HepG2 (cell line): ENCODE data around the gene SGK1. TPM values are rescaled to one million over a fixed set of nuclear protein-coding genes. Genes with fewer than 3 reads are reported as not detected.

Experiments
- ATAC-seq: fragments of 200-7000 bp; cut with Tn5 transposase; 3 replicates; pipeline ENCODE4 v1.9.1; 2020; ENCODE audit warnings: mild to moderate bottlenecking, moderate library complexity
- BruUV-seq: library from RNA; stranded (reverse); fragments of 400-500 nt; replicated peaks from 2 replicates; lab custom pipeline; 2021; lab: Mats Ljungman, UMichigan
- CTCF ChIA-PET: fragments of 300-600 bp; formaldehyde crosslinking; extraction: SDS; loops from one replicate; lab custom pipeline; 2021; ENCODE audit warnings: low total read pairs, inconsistent platforms, low intra/inter-chr PET ratio; lab: Yijun Ruan, JAX
- POLR2A ChIA-PET: fragments of 350-600 bp; sonication (Branson Sonifier 250); formaldehyde crosslinking; loops from one replicate; lab custom pipeline; 2020; ENCODE audit warnings: antibody characterized with exemption, inconsistent platforms; lab: Yijun Ruan, JAX
- DNase-seq: peaks from one replicate; pipeline ENCODE4 v3.0.0-alpha.2; 2015; ENCODE audit warnings: low spot score
- FAIRE-seq: peaks from 3 replicates; lab custom pipeline; 2011; peaks lifted over from hg19 to GRCh38; lab: Jason Lieb, UNC
- H2AFZ ChIP-seq: one replicate; pipeline ENCODE4 v1.6.1; 2011; ENCODE audit warnings: low read length, inconsistent platforms
- H3K27ac ChIP-seq: fragments of 300-600 bp; 3 replicates; pipeline ENCODE4 v1.8.0; 2011; ENCODE audit warnings: mixed run types, mild to moderate bottlenecking, mixed read lengths, low read length, inconsistent platforms; ENCODE audit not compliant: insufficient read depth; ENCODE audit errors: extremely low read length
- H3K27me3 ChIP-seq, 2 experiments: fragments of 200-600 bp in 1 of 2; 2 replicates in 1 of 2; 3 replicates in 1 of 2; pipeline versions ENCODE4 v1.6.0 to v1.8.0; 2011; ENCODE audit warnings: low read length in 2 of 2, mild to moderate bottlenecking in 2 of 2, moderate library complexity in 2 of 2, inconsistent platforms in 1 of 2; ENCODE audit not compliant: insufficient read depth in 2 of 2, control insufficient read depth in 1 of 2
- H3K36me3 ChIP-seq, 2 experiments: fragments of 200-600 bp in 1 of 2; replicated peaks in 1 of 2; 2 replicates in 1 of 2; 3 replicates in 1 of 2; pipeline versions ENCODE4 v1.5.1 to v1.8.0; 2011; ENCODE audit warnings: low read length in 2 of 2, inconsistent platforms in 1 of 2; ENCODE audit not compliant: insufficient read depth in 2 of 2, control insufficient read depth in 1 of 2
- H3K4me1 ChIP-seq: 2 replicates; pipeline ENCODE4 v1.5.1; 2012; ENCODE audit warnings: low read length, inconsistent platforms; ENCODE audit not compliant: insufficient read depth
- H3K4me2 ChIP-seq: 2 replicates; pipeline ENCODE4 v1.6.0; 2011; ENCODE audit warnings: low read depth, low read length, inconsistent platforms
- H3K4me3 ChIP-seq, 3 experiments: fragments of 200-600 bp in 1 of 3; sonication (generic), shearing (Covaris generic) in 1 of 3; replicated peaks in 1 of 3; 2 replicates each; pipeline ENCODE4 v1.5.1; 2011 to 2016; ENCODE audit warnings: low read length in 3 of 3, inconsistent platforms in 2 of 3, low read depth in 2 of 3, mild to moderate bottlenecking in 2 of 3, control low read depth in 1 of 3, mixed read lengths in 1 of 3; ENCODE audit not compliant: insufficient read depth in 1 of 3
- H3K79me2 ChIP-seq: one replicate; pipeline ENCODE4 v1.6.1; 2011; ENCODE audit warnings: low read length, inconsistent platforms; ENCODE audit not compliant: insufficient read depth
- H3K9ac ChIP-seq: 2 replicates; pipeline ENCODE4 v1.6.0; 2011; ENCODE audit warnings: mild to moderate bottlenecking, low read depth, low read length, inconsistent platforms; ENCODE audit not compliant: insufficient read depth
- H3K9me3 ChIP-seq: 2 replicates; pipeline ENCODE4 v1.5.1; 2012; ENCODE audit warnings: mild to moderate bottlenecking, low read length
- H4K20me1 ChIP-seq: 2 replicates; pipeline ENCODE4 v1.6.0; 2011; ENCODE audit warnings: inconsistent platforms, mild to moderate bottlenecking, low read length, moderate library complexity; ENCODE audit not compliant: insufficient read depth
- RARA ChIP-seq: IDR thresholded peaks from 2 replicates; pipeline ENCODE4 v1.6.1; 2016; ENCODE audit warnings: missing genetic modification reagents, missing compliant biosample characterization
- ZNF326 ChIP-seq: sonication (generic); formaldehyde crosslinking; IDR thresholded peaks from 2 replicates; pipeline ENCODE4 v1.4.0; 2020; ENCODE audit warnings: missing genetic modification reagents, borderline replicate concordance
- ZNF331 ChIP-seq: sonication (generic); formaldehyde crosslinking; IDR thresholded peaks from 2 replicates; pipeline ENCODE4 v1.4.0; 2020; ENCODE audit warnings: missing genetic modification reagents
- ZNF354B ChIP-seq: sonication (generic); formaldehyde crosslinking; IDR thresholded peaks from 2 replicates; pipeline ENCODE4 v1.8.0; 2022; ENCODE audit warnings: mild to moderate bottlenecking, missing genetic modification reagents
- ZNF557 ChIP-seq: sonication (generic); formaldehyde crosslinking; IDR thresholded peaks from 2 replicates; pipeline ENCODE4 v1.4.0; 2020; ENCODE audit warnings: missing genetic modification reagents
- ZNF776 ChIP-seq: sonication (generic); formaldehyde crosslinking; IDR thresholded peaks from 2 replicates; pipeline ENCODE4 v1.4.0; 2020; ENCODE audit warnings: mild to moderate bottlenecking, missing genetic modification reagents
- WGBS: methylation state at CpG from one replicate; pipeline ENCODE4 v1.1.6; 2017; ENCODE audit warnings: low lambda C conversion rate; 5-methylcytosine and 5-hydroxymethylcytosine counted together
- in situ Hi-C: cut with HindIII; loops from 2 replicates; pipeline ENCODE4 v1.10.0; 2017; ENCODE audit warnings: low pct_unique_long_range_greater_than_20kb; ENCODE audit not compliant: extremely low pct_ligation_motif_present
- intact Hi-C: fragments of 100-400 bp; cut with micrococcal nuclease; formaldehyde crosslinking; loops from one replicate; pipeline ENCODE4 v1.10.0; 2022; ENCODE audit not compliant: unreplicated experiment
- polyA plus RNA-seq, 8 experiments: library from polyadenylated mRNA; depleted of rRNA in 3 of 8; stranded (reverse) in 7 of 8; unstranded in 1 of 8; fragments of >200 nt; fragmentation: Illumina TruSeq in 4 of 8; extraction: Trizol in 4 of 8; gene quantifications; 2 replicates each; pipeline versions ENCODE4 v1.2.1 to v1.2.3, GENCODE V29; 2011 to 2016; ENCODE audit warnings: low read depth in 4 of 8, missing spikeins in 1 of 8, mixed read lengths in 1 of 8; ENCODE audit not compliant: insufficient read depth in 1 of 8
- total RNA-seq, 5 experiments: library from RNA; depleted of rRNA; stranded (reverse); fragments of >200 nt; fragmentation: Illumina TruSeq; extraction: Trizol; gene quantifications; 2 replicates each; pipeline ENCODE4 v1.2.3, GENCODE V29; 2016; ENCODE audit warnings: low read depth in 1 of 5
- TF ChIP-seq, protein P1 (sequence below): sonication (generic); formaldehyde crosslinking; IDR thresholded peaks from 2 replicates; pipeline ENCODE4 v1.8.1; 2023; ENCODE audit warnings: mild to moderate bottlenecking, missing genetic modification reagents
- TF ChIP-seq, protein P2 (sequence below): IDR thresholded peaks from 2 replicates; pipeline ENCODE4 v1.6.1; 2016; ENCODE audit warnings: mild to moderate bottlenecking

Gene SGK1
- total and polyA plus RNA-seq, 2 of the 13 experiments (the other 11 are each of a cell fraction or from before 2014, with no cell fraction given) = 56.1 to 56.2 TPM

DNA sequence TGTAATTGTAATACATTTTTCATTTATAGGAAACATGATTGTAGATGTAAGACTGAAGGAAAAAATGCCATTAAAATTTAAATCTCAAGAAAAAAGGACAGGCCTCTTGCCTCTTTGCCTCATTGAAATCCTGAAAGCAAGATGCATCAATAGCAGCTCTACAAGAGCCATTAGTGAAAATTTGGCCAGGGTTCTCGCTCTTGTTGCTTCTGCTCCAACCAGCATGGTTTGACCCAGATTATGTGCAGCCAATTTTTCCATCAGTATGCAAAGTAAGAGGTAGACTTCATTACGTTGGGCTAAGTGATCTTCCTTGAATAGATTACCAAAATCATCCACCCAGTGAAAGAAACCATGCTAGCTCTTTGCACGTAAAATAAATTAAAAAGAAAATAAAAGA lies 106.6 kb downstream of the SGK1 start:
- DNase-seq (no peak), ATAC-seq (no peak), FAIRE-seq (no peak)
- Histone ChIP-seq H4K20me1 (no peaks in the 10 kb centered on the region), H3K4me1 (0 out of 2 replicates have a peak, but pooled peaks cover 9% of the 10 kb centered on the region), H2AFZ (no peak overlapping the region), H3K4me2 (no peak overlapping the region), H3K4me3 (no peak overlapping the region), H3K9ac (no peak overlapping the region), H3K27ac (no peak overlapping the region), H3K36me3 (no peaks in the 10 kb centered on the region), H3K9me3 (no peaks in the 10 kb centered on the region), H3K79me2 (no peaks in the 10 kb centered on the region), H3K27me3 (no peaks in the 10 kb centered on the region; a peak in 1 of 5 replicates)
- intact Hi-C loops (no loop called here), in situ Hi-C loops (no loop called here)
- ChIA-PET POLR2A (no interaction called here), CTCF (no interaction called here)
- BruUV-seq = no TSS peak
- no peak for TF ChIP-seq ZNF776 (CRISPR knock-in tag)
- no peak for TF ChIP-seq ZNF354B (CRISPR knock-in tag)
- 52% methylated on average over 3 of the region's 3 CpGs for WGBS

DNA sequence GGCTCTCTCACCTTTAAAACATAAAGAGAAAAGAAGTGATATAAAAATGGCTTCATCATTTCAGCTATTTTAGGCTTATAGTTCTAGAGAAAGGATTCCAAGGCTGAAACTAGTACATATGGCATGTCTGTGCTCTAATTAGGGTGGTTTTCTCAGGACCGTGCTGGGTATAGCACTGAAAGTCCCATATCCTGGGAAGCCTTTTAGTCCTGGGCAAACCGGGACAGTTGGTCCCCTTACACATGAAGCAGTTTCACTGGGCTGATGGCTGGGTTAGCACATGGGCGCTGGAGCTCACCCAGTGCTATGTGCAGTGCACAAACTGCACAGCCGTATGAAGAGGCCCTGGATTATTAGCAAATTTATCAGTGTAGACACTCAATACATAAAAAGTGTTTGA lies 110.5 kb downstream of the SGK1 start:
- Histone ChIP-seq H3K79me2 (no peaks in the 10 kb centered on the region), H3K4me1 (peaks cover 9% of the 10 kb centered on the region), H3K27me3 (no peaks in the 10 kb centered on the region; a peak in 1 of 5 replicates), H3K9me3 (no peaks in the 10 kb centered on the region), H3K9ac (no peak overlapping the region), H4K20me1 (no peaks in the 10 kb centered on the region), H3K4me3 (no peak overlapping the region), H2AFZ (no peak overlapping the region), H3K4me2 (no peak overlapping the region), H3K36me3 (no peaks in the 10 kb centered on the region), H3K27ac (no peak overlapping the region)
- POLR2A ChIA-PET = no interaction called here
- CTCF ChIA-PET = no interaction called here
- FAIRE-seq (no peak), DNase-seq (no peak), ATAC-seq (no peak)
- intact Hi-C loops (no loop called here), in situ Hi-C loops (no loop called here)
- TF ChIP-seq ZNF557 (CRISPR knock-in tag) (no peak), RARA (CRISPR knock-in tag) (no peak), ZNF331 (CRISPR knock-in tag) (no peak), ZNF326 (CRISPR knock-in tag) (no peak)
- TF ChIP-seq, protein P1, sequence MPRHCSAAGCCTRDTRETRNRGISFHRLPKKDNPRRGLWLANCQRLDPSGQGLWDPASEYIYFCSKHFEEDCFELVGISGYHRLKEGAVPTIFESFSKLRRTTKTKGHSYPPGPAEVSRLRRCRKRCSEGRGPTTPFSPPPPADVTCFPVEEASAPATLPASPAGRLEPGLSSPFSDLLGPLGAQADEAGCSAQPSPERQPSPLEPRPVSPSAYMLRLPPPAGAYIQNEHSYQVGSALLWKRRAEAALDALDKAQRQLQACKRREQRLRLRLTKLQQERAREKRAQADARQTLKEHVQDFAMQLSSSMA (CRISPR knock-in tag) = no peak
- TF ChIP-seq, protein P2, sequence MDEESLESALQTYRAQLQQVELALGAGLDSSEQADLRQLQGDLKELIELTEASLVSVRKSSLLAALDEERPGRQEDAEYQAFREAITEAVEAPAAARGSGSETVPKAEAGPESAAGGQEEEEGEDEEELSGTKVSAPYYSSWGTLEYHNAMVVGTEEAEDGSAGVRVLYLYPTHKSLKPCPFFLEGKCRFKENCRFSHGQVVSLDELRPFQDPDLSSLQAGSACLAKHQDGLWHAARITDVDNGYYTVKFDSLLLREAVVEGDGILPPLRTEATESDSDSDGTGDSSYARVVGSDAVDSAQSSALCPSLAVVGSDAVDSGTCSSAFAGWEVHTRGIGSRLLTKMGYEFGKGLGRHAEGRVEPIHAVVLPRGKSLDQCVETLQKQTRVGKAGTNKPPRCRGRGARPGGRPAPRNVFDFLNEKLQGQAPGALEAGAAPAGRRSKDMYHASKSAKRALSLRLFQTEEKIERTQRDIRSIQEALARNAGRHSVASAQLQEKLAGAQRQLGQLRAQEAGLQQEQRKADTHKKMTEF = no peak
- BruUV-seq = no TSS peak
- 86% methylated on average over 4 of the region's 4 CpGs for WGBS
